HFFc6 (cell line): ENCODE data around the gene CACNA1D. TPM values are rescaled to one million over a fixed set of nuclear protein-coding genes. Genes with fewer than 3 reads are reported as not detected.

Source experiments
- DNase-seq: peaks from one replicate; pipeline ENCODE4 v3.0.0-alpha.2; 2018
- H3K27ac Mint-ChIP-seq: 2 replicates; pipeline ENCODE4 v1.8.0; 2020; ENCODE audit warnings: mild to moderate bottlenecking, mixed read lengths
- H3K27me3 Mint-ChIP-seq: 2 replicates; pipeline ENCODE4 v1.8.0; 2021; ENCODE audit warnings: mild to moderate bottlenecking, moderate library complexity, mixed read lengths; ENCODE audit not compliant: insufficient read depth
- H3K36me3 Mint-ChIP-seq: 2 replicates; pipeline ENCODE4 v1.8.0; 2021; ENCODE audit warnings: low read depth, mixed read lengths
- H3K4me1 Mint-ChIP-seq: 2 replicates; pipeline ENCODE4 v1.8.0; 2020; ENCODE audit warnings: low read depth, mixed read lengths
- H3K4me3 Mint-ChIP-seq: 2 replicates; pipeline ENCODE4 v1.8.0; 2020; ENCODE audit warnings: mild to moderate bottlenecking, moderate library complexity, mixed read lengths
- H3K9me3 Mint-ChIP-seq: 2 replicates; pipeline ENCODE4 v1.8.0; 2020; ENCODE audit warnings: mild to moderate bottlenecking, mixed read lengths
- CTCF ChIP-seq: fragments of 200-600 bp; sonication (generic); IDR thresholded peaks from 2 replicates; pipeline ENCODE4 v1.5.0; 2021; ENCODE audit warnings: antibody characterized with exemption, mild to moderate bottlenecking
- total RNA-seq, 6 experiments: library from RNA; stranded (reverse); fragmentation: NEBNext Ultra II Directional; extraction: Animal tissue kit (Norgen Biotek cat#: 25700); gene quantifications; 2 replicates in 1 of 6; 3 replicates in 5 of 6; pipeline ENCODE4 v1.2.3, GENCODE V29; 2021

Gene CACNA1D
- total RNA-seq, 6 experiments from 2014 or later = 0.09 TPM; not detected in 5

GRCh38 chr3:53503195-53503594 lies 8.8 kb downstream of the CACNA1D start:
- no peaks in the 10 kb centered on the region for H3K9me3 Mint-ChIP-seq
- no peak overlapping the region for H3K4me3 Mint-ChIP-seq
- TF ChIP-seq CTCF = no peak
- H3K27ac Mint-ChIP-seq = no peak overlapping the region
- no peak for DNase-seq
- no peaks in the 10 kb centered on the region for H3K4me1 Mint-ChIP-seq
- H3K27me3 Mint-ChIP-seq = peaks cover 15% of the 10 kb centered on the region
- H3K36me3 Mint-ChIP-seq = no peaks in the 10 kb centered on the region

- TF ChIP-seq CTCF = no peak
- DNase-seq = no peak
- H3K27me3 Mint-ChIP-seq = peaks cover 32% of the 10 kb centered on the region
- no peak overlapping the region for H3K27ac Mint-ChIP-seq
- no peaks in the 10 kb centered on the region for H3K9me3 Mint-ChIP-seq
- H3K36me3 Mint-ChIP-seq = no peaks in the 10 kb centered on the region
- H3K4me1 Mint-ChIP-seq = no peaks in the 10 kb centered on the region
- no peak overlapping the region for H3K4me3 Mint-ChIP-seq
Observed at GRCh38 chr3:53506110-53506762, 11.8 kb downstream of the CACNA1D start.

GRCh38 chr3:53506763-53507145 lies 12.3 kb downstream of the CACNA1D start:
- DNase-seq = no peak
- Mint-ChIP-seq H3K9me3 (no peaks in the 10 kb centered on the region), H3K4me3 (no peak overlapping the region), H3K27ac (no peak overlapping the region), H3K36me3 (no peaks in the 10 kb centered on the region), H3K27me3 (peaks cover 34% of the 10 kb centered on the region), H3K4me1 (no peaks in the 10 kb centered on the region)
- TF ChIP-seq CTCF = no peak

- Mint-ChIP-seq H3K4me1 (no peaks in the 10 kb centered on the region), H3K27me3 (peaks cover 32% of the 10 kb centered on the region), H3K36me3 (no peaks in the 10 kb centered on the region), H3K27ac (no peak overlapping the region), H3K9me3 (no peaks in the 10 kb centered on the region), H3K4me3 (no peak overlapping the region)
- no peak for DNase-seq
- no peak for TF ChIP-seq CTCF
Observed at GRCh38 chr3:53509494-53509893, 15.1 kb downstream of the CACNA1D start.

GRCh38 chr3:53510508-53510907 lies 16.1 kb downstream of the CACNA1D start:
- Mint-ChIP-seq H3K36me3 (no peaks in the 10 kb centered on the region), H3K4me3 (no peak overlapping the region), H3K27ac (no peak overlapping the region), H3K4me1 (no peaks in the 10 kb centered on the region), H3K9me3 (no peaks in the 10 kb centered on the region), H3K27me3 (peaks cover 32% of the 10 kb centered on the region)
- TF ChIP-seq CTCF = no peak
- DNase-seq = no peak

GRCh38 chr3:53511246-53511645 lies 16.8 kb downstream of the CACNA1D start:
- Mint-ChIP-seq H3K27me3 (peaks cover 33% of the 10 kb centered on the region), H3K36me3 (no peaks in the 10 kb centered on the region), H3K4me1 (no peaks in the 10 kb centered on the region), H3K4me3 (no peak overlapping the region), H3K27ac (no peak overlapping the region), H3K9me3 (no peaks in the 10 kb centered on the region)
- TF ChIP-seq CTCF = no peak
- no peak for DNase-seq
